GM12865 (cell line): Measurements from ENCODE around the gene DLG3.

Experiments
- DNase-seq: peaks from one replicate; pipeline ENCODE4 v3.0.0; 2010; ENCODE audit warnings: low read depth
- H3K4me3 ChIP-seq: 2 replicates; pipeline ENCODE4 v1.5.1; 2011; ENCODE audit warnings: mild to moderate bottlenecking, low read depth, low read length, control low read depth
- CTCF ChIP-seq: IDR thresholded peaks from 2 replicates; pipeline ENCODE4 v1.5.1; 2011; ENCODE audit warnings: low read length, control low read depth, low read depth, inconsistent platforms; ENCODE audit not compliant: insufficient read depth; ENCODE audit errors: missing control alignments

The DLG3 gene

GRCh38 chrX:70432936-70433847, 11.4 kb upstream of the DLG3 start:
- peak overlapping the region; percentile 62 for H3K4me3 ChIP-seq
- no peak for DNase-seq
- TF ChIP-seq CTCF: no peak

GRCh38 chrX:70433848-70434351, 10.7 kb upstream of the DLG3 start:
- peak; percentile 73 for TF ChIP-seq CTCF
- peak overlapping the region; percentile 62 for H3K4me3 ChIP-seq
- peak; percentile 82 for DNase-seq

- no peak for TF ChIP-seq CTCF
- peak overlapping the region; percentile 62 for H3K4me3 ChIP-seq
- DNase-seq: peak; percentile 88
These were observed 10.2 kb upstream of the DLG3 start for GRCh38 chrX:70434352-70434866.

GRCh38 chrX:70434914-70435586, 9.6 kb upstream of the DLG3 start:
- peak; percentile 51 for DNase-seq
- peak overlapping the region; percentile 62 for H3K4me3 ChIP-seq
- no peak for TF ChIP-seq CTCF

- TF ChIP-seq CTCF: peak; percentile 11
These were observed 8.3 kb upstream of the DLG3 start for GRCh38 chrX:70436343-70436742.

GRCh38 chrX:70437011-70437410, 7.6 kb upstream of the DLG3 start:
- no peak for DNase-seq
- TF ChIP-seq CTCF: no peak
- no peak overlapping the region for H3K4me3 ChIP-seq

More at GRCh38 chrX:70436343-70436742, 8.3 kb upstream of the DLG3 start:
- H3K4me3 ChIP-seq: no peak overlapping the region
- DNase-seq: no peak
